Stimulated activated CD8-positive, alpha-beta memory T cell treated with anti-CD3 and anti-CD28 coated beads, Interleukin-4, amount 100 ng/mL, for 24 hours (primary cell): ENCODE data around the gene SSTR3.
"Not testable (repeated sequence)": the region's sequence is repeated elsewhere in the genome, so short reads cannot be mapped to it uniquely, and the experiment has no call there.

Experiments
- DNase-seq: peaks from one replicate; pipeline ENCODE4 v3.0.0-alpha.2; 2020; ENCODE audit warnings: low read depth

SSTR3 gene

GRCh38 chr22:37210041-37210803 is 2.1 kb downstream of the SSTR3 start:
- DNase-seq: no peak

DNA sequence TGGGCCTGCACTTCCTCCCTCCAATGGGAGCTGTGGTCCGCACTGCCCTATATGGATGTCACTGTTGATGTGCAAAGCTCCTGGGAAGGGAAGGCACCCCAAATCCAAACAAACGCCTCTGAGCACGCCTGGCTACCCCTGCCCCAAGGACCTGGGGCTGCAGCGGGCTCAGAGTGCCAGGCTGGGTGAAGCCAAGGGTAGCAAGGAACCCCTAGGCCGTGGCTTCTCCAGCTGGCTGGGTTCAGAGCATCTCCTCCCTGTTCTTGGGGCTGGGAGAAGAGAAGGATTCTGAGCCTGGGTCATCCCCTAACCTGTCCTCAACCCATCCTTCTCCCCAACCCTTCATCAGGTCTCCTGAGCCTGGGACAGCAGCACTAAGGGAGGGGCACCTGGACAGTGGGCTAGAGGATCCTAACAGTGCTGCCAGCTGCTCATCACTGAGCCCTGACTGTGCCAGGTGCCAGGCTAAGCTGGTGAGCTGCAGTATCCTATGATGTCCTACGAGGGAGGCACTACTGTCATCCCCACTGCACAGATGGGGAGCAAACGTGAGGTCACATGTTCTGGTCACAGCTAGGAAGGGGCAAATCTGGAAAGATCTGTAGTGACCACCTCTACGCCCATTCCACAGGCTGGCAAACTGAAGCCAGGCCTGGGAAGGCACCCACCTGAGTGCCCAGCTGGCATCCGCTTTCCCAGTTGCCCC is 3.0 kb downstream of the SSTR3 start:
- DNase-seq: no peak

- no peak for DNase-seq
Measured at GRCh38 chr22:37208401-37209139, 3.7 kb downstream of the SSTR3 start.

GRCh38 chr22:37207981-37208380 is 4.3 kb downstream of the SSTR3 start:
- DNase-seq: no peak

DNA sequence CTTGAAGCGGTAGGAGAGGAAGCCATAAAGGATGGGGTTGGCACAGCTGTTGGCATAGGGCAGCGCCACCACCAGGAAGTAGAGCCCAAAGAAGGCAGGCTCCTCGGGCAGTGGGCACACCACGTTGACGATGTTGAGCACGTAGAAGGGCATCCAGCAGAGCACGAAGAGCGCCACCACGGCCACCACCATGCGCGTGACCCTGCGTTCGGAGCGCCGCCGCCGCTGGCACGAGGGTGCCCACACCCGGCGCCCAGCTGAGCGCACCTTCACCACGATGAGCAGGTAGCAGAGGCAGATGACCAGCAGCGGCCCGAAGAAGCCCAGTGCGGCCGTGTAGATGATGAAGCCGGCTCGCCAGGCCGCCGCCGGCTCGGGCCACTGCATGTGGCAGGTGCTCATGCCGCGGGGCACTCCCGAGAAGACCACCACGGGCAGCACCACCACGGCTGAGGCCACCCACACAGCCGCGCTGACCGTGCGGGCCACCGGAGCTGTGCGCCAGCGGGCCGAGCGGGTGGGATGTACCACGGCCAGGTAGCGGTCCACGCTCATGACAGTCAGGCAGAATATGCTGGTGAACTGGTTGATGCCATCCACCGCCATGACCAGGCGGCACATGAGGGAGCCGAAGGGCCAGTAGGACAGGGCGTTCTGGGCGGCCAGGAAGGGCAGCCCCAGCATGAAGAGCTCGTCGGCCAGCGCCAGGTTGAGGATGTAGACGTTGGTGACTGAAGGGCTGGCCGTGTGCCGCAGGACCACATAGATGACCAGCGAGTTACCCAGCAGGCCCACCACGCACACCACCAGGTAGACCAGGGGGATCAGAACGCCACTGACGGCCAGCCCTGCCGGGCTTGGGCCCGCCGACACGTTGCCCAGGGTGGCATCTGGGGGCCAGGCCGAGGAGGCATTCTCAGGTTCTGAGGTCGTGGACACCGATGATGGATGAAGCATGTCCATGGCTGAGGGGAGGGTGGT is 5.1 kb downstream of the SSTR3 start:
- DNase-seq: no peak

- no peak for DNase-seq
Measured at GRCh38 chr22:37206118-37206840, 6.0 kb downstream of the SSTR3 start.

- DNase-seq: no peak
Measured at GRCh38 chr22:37205046-37205445, 7.2 kb downstream of the SSTR3 start.

DNA sequence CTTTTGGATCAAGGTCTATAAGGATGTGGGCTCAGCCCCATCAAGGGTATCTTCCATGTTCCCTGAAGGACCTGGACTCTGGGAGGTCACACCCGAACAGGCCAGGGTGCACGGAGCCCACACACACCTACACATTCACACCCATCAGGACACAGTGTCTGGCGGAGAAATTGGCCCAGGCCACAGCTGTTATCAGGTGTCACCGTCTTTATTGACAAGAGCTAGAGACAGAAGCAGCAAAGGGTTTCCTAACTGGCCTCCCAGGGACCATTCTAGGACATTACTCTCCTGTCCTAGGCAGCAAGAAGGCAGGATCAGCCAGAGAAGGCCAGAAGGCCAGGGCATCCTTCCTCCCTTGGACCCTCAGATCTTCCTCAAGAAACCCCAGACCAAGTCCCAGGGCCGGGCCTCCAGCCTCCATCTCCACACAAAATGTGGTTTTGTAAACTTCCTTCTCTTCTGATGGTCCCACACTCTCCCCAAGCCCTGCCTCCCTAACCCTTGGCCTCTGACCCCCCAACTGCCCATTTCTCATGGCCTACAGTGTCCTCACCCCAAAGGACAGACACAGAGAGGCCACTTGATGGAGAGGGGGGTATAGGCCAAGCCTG is 8.1 kb downstream of the SSTR3 start:
- DNase-seq: no peak

DNA sequence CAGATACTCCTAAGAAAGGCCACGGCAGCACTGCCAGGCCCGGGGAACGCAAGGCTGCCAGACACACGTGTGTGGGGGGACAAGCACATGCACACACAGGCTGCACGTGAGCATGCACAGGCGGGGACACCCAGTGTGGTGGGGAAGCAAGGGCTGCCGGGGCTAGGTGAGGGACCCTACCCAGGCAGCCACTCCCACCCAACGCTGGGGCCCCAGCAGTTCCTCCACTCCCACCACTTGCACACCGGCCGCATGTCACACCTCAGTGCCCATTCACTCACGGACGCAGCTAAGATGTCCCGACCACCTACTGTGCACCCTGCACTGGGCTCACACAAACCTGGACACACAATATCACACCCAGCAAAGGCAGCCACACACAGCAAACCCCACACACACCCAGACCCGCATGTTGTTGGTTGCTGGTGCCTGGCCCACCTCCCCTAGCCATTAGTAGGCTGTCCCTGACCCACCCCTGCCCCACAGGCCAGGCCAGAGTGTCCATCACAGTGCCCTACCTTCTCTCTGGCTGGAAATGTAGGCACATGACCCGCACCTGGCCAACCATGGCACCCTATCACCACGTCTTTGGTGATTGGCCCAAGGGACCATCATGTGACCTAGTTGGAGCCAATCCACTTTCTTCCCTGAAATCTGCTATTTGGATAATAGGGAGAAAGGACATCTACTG is 8.8 kb downstream of the SSTR3 start:
- DNase-seq: no peak

GRCh38 chr22:37202716-37203115 is 9.6 kb downstream of the SSTR3 start:
- DNase-seq: no peak

- no peak for DNase-seq
Measured at GRCh38 chr22:37202001-37202555, 10.2 kb downstream of the SSTR3 start.

GRCh38 chr22:37201443-37201820 is 10.8 kb downstream of the SSTR3 start:
- DNase-seq: not testable (repeated sequence)

DNA sequence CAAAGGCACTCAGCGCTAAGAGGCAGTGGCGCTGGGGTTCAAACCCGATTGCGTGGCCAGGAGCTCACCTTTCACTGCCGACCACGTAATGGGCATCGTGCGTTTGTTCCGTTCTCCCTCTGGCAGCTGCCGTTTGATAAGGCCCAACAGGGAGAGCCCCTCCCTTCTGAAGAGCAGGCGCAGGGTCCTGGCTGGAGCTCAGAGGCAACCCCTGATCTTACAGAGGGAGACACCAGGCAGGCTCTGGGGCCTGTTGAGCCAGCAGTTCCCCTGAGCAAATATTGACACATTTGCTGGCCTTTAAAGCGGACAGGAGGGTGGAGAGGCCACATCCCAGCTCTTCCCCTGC is 12.5 kb downstream of the SSTR3 start:
- DNase-seq: no peak

GRCh38 chr22:37199103-37199759 is 13.0 kb downstream of the SSTR3 start:
- DNase-seq: peak; percentile 99

- DNase-seq: peak; percentile 87
Measured at GRCh38 chr22:37198258-37199102, 13.8 kb downstream of the SSTR3 start.

DNA sequence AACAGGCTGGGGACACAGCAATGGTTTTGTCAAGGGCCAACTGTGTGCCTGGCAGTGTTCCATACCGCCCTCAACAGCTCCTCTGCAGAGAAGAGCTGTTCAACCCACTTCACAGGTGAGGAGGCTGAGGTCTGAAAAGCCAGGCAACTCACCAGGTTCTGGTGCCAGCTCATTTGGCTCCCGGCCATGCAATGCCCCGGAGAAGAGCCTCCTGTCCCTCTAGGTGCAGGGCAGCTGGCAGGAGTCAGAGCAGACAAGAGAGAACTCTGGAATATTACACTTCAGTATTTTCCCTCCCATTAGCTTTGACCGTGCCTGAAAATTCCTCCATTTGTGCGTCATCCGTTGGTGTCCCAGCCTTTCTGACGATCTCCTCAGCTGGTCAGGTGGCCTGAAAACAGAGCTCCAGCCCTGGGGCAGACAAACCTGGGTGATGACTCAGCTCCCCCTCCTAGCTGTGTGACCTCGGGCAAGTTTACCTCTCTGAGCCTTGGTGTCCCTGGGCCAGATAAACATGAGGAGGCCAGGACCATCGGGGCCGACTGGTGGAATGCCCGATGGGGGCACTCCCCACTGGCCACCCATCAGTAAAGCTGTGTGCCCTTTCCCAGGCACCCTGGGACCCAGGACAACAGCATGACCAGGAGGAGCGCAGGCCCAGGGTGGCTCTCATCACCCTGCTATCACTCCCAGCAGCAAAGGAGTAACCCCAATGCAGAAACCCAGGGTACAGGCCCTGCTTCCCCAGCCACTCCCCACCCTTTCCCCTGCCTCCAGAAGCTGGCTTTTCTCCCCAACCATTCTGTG is 14.6 kb downstream of the SSTR3 start:
- no peak for DNase-seq
